NCI-H510A (cell line): ENCODE data around the gene GARNL3.

Experiments used
- DNase-seq: peaks from one replicate; lab custom pipeline; 2025; lab: John Stamatoyannopoulos, UW

The GARNL3 gene, protein sequence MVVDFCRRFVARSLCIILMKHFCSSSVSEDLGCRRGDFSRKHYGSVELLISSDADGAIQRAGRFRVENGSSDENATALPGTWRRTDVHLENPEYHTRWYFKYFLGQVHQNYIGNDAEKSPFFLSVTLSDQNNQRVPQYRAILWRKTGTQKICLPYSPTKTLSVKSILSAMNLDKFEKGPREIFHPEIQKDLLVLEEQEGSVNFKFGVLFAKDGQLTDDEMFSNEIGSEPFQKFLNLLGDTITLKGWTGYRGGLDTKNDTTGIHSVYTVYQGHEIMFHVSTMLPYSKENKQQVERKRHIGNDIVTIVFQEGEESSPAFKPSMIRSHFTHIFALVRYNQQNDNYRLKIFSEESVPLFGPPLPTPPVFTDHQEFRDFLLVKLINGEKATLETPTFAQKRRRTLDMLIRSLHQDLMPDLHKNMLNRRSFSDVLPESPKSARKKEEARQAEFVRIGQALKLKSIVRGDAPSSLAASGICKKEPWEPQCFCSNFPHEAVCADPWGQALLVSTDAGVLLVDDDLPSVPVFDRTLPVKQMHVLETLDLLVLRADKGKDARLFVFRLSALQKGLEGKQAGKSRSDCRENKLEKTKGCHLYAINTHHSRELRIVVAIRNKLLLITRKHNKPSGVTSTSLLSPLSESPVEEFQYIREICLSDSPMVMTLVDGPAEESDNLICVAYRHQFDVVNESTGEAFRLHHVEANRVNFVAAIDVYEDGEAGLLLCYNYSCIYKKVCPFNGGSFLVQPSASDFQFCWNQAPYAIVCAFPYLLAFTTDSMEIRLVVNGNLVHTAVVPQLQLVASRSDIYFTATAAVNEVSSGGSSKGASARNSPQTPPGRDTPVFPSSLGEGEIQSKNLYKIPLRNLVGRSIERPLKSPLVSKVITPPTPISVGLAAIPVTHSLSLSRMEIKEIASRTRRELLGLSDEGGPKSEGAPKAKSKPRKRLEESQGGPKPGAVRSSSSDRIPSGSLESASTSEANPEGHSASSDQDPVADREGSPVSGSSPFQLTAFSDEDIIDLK

DNA sequence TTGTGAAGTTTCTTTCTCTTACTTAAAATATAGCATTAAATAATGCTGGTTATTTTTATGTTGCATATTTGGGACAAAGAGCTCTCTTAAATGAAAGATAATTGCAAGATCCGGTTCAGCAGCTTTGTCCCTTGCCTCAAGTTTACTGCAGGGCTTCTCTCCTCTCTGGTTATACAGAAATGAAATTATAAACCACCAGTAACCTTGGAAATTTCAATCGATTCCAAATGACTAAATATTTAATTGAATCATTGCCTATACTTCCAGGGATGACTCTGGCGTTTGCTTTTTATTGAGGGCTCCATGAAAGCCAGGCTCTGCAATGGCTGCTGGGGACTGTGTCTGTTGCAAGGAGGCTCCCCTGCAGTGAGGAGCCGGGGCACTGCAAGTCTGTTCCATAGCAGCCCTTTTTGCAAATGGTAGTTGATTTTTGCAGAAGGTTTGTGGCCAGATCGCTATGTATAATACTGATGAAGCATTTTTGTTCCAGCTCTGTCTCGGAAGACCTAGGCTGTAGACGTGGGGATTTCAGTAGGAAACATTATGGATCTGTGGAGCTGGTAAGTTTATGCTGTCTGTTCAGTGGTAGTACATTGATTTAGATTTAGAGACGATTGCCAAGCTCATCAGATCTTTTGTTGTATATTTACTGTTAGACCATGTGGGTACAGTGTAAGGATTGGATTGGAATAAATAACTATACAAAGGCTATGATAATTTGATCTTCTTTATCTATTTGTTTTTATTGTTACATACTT is at the start of gene GARNL3:
Gene GARNL3, plus strand, starts transcription at position 313 of the 758 bp plus-strand sequence. Its CDS starts 104 bp downstream, at position 417.
- no peak for DNase-seq

GRCh38 chr9:127215268-127216209 is 49.0 kb upstream of the GARNL3 start:
- no peak for DNase-seq

- DNase-seq, result no peak
Measured at GRCh38 chr9:127216210-127216887, 48.2 kb upstream of the GARNL3 start.

- DNase-seq, result no peak
Measured at GRCh38 chr9:127216888-127217217, 47.7 kb upstream of the GARNL3 start.

GRCh38 chr9:127218818-127219217 is 45.8 kb upstream of the GARNL3 start:
- DNase-seq, result no peak

DNA sequence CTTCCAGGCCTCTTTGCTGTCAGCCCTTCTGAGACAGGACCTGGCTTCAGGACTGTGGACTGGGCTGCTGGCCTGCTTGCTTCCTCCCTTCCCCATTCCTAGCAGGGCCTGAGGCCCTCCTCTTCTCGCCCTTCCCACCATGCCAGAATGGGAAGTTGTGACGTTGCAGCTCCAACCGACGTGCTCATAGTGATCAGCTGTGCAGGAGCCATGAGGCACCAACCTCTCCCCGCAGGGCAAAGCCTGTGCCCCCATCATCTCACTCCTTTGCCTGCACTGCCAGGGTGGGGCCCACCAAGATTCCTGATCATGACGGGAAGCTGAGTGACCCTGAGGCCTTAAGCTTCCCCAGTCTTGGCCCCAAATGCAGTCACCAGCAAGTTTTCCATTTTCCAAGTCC is 45.1 kb upstream of the GARNL3 start:
- DNase-seq, result no peak

GRCh38 chr9:127221695-127222094 is 42.9 kb upstream of the GARNL3 start:
- DNase-seq, result no peak

- no peak for DNase-seq
Measured at GRCh38 chr9:127222388-127223095, 42.0 kb upstream of the GARNL3 start.

DNA sequence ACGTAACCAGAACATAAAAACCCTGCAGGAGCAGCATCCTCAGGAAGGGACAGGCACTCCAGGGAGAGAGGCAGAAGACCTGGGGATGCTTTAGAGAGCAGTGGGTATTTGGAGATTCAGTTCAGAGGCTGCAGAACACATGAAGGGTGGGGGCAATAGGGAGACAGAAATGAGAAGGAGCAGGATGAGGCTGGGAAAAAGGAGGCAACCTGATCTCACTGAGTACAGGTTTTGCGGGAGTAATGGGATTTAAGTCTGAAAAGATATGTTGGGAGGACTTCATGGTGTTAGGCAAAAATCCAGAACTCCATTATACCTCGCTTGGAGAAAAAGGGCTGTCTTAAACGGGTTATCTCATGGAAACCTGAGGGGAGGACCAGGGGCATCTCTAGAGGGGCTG is 41.3 kb upstream of the GARNL3 start:
- no peak for DNase-seq

- no peak for DNase-seq
Measured at GRCh38 chr9:127223810-127224177, 40.8 kb upstream of the GARNL3 start.

- peak; percentile 61 for DNase-seq
Measured at GRCh38 chr9:127224178-127224882, 40.2 kb upstream of the GARNL3 start.

- DNase-seq, result peak; percentile 78
Measured at GRCh38 chr9:127224883-127225739, 39.5 kb upstream of the GARNL3 start.

GRCh38 chr9:127225801-127226625 is 38.6 kb upstream of the GARNL3 start:
- no peak for DNase-seq

DNA sequence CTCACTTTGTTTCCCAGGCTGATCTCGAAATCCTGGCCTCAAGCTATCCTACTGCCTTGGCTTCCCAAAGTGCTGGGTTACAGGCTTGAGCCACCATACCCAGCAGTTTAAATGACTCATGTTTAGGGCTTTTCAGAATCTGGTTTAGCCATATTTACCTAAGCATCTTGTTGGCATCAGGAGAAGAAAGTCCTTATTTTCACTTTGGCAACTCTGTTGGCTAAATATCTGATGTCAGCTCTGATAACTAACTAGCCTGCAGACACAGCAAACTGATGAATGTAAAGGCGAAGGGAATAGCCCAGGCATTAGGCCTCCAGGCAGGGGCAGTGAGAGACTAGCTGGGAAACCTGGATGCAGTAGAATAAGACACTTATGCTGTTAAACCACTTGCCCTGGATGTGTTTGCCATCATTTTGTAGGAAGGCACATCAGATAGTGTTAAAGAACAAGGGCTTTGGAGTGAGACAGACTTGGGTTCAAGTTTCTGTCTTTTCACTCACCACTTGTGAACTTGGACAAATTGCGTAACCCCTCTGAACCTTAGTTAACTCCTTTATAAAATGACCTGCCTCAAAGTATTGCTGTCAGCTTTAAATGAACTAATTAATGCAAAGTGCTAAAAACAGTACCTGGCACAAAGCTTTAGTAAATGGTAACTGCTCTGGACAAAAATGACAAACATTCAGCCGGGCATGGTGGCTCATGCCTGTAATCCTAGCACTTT is 34.7 kb upstream of the GARNL3 start:
- DNase-seq, result no peak

GRCh38 chr9:127231666-127232065 is 32.9 kb upstream of the GARNL3 start:
- no peak for DNase-seq

- no peak for DNase-seq
Measured at GRCh38 chr9:127232833-127233549, 31.6 kb upstream of the GARNL3 start.
